Right lung (tissue), 5 donors: Measurements from ENCODE around the gene CDCA4. TPM values are rescaled to one million over a fixed set of nuclear protein-coding genes. Genes with fewer than 3 reads are reported as not detected.

Experiments
- DNase-seq, 2 donors: peaks; one replicate each; pipeline ENCODE4 v3.0.0-alpha.2; 2013
- polyA plus RNA-seq, 5 donors: library from polyadenylated mRNA; unstranded; fragments of 120-200 nt; gene quantifications; one replicate each; pipeline versions ENCODE4 v1.2.1 to v1.2.3, GENCODE V29; 2013; ENCODE audit warnings: inconsistent platforms in 1 of 5, low replicate concordance in 1 of 5; ENCODE audit not compliant: insufficient read length in 5 of 5, insufficient read depth in 1 of 5

Gene CDCA4
- polyA plus RNA-seq, 5 donors = 18.5 to 26.6 (median 23.0) TPM

DNA sequence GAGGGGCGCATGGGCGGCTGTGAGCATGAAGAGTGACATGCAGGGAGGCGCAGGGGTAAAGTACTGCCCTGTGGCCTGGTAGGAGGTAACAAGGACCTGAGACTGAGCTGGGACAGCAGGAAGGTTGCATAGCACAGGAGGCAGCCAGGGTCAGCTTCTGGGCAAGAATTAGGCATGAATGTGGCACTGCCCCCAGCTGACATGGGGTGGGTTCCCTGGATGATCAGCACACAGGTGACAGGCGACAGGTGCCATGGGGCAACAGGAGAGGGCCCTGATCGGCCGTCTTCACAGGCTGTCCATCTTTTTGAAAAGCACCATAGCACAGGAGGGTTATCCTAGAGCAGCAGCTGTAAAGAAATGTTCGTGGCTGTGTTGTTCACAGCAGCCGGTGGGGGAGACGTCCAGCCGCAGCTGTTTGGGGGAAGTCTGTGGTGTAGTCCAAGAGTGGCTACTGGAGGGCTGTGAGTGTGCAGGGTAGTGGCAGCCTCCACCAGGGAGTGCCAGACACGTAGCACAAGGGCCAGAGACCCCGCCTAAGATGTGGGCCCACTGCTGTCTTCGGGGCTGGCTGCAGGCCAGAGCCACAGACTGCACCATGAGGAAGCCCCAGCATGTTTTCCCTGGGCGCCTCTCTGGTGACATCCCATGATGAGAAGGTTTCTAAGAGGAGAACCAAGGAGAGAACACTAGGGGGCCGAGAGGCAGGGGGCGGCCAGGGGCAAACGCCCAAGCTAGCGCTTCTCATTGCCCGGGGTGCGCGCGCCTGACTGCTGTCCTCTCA, 26.9 kb downstream of the CDCA4 start:
- no peak for DNase-seq

DNA sequence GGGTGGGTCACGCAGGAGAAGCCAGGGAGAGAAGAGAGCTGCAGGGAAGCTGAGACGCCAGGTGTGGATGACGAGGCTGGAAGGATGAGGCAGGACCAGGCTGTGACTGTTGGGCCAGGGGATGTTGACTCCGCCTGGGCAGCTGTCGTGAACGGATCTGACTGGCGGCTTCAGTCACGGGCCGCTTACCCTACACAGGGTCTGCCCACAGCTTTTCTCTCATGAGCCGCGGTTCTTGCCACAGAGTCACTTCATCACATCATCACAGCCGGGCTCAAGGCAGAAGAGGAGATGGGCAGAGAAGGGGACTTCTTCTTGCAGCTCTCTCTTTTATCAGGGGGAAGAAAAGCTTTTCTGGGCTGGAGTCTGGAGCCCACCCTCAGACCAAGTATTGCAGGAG, 27.6 kb downstream of the CDCA4 start:
- no peak for DNase-seq

DNA sequence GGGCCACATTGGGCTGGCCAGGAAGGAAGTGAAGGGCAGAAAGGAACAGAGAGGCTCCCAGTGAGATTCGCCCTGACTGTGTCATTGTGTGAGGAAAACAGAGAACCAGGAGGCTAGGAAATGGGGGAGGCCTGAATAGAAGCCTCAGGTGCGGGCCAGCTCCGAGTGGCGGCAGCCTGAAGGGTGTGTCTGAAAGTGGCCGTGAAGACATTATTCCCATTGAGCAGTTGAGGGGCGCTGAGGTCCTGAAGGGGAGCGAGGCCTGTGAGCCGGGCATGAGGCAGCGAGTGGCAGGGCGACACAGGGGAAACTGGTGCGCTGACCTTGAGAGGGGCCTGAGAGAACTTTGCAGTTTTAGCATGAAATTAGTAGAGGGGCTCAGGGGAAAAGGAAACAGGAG, 28.4 kb downstream of the CDCA4 start:
- DNase-seq = no peak

DNA sequence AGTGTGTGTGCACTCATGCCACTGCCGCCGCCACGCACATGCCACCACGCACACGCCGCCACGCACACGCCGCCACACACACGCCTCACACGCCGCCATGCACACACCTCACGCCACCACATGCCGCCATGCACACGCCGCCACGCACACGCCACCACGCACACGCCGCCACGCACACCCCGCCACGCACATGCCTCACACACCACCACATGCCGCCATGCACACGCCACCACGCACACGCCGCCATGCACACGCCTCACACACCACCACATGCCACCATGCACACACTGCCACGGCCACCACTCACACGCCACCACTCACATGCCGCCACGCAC, 29.0 kb downstream of the CDCA4 start:
- no peak for DNase-seq

DNA sequence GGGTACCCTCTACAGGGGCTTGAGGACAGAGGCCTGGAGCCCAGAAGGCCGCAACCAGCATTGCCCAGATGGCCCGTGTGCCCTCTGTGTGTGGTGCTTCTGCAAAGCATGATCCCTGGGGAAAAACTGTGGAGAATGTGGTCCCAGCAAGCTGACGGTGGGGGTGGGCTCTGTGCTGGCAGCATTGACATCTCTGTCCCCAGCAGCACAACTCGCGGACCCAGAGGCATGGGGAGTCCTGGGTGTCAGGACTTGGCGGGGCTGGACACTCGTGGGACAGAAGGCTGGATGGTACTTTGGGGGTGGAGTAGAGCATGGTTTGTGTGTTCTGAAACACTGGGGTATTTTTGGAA, 31.0 kb downstream of the CDCA4 start:
- no peak for DNase-seq

DNA sequence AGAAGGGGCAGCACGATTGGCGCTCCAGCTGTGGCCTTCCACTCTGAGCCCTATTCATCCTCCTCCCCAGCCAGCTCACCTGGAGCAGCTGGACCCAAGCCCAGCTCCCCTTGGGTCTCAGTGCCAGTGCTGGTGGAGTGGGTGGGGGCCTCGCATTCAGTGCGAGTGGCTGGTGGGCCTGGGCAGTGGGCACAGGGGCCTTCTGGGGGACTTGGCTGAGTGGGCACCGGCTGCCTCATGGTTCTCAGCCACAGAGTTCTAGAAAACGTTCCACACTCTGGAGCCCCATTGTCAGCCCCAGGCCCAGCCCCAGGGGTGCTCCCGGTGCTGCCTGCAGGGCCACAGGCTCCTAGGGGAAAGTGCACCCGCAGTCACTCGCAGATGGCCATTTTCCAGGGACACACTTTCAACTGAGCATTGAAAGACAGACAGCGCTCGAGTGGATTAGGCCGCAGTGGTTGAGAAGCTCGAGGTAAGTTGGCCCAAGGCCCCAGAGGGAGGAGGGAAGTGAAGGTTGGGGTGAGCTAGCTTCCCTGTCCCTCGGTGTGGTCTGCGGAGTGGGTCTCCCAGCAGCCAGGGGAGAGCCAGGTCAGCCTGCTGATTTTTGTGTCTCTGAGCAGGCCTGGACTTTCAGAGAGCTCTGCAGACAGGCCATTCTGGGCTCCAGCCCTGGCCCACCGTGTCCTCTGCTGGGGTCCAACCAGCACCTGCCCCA, 31.5 kb downstream of the CDCA4 start:
- DNase-seq = no peak

DNA sequence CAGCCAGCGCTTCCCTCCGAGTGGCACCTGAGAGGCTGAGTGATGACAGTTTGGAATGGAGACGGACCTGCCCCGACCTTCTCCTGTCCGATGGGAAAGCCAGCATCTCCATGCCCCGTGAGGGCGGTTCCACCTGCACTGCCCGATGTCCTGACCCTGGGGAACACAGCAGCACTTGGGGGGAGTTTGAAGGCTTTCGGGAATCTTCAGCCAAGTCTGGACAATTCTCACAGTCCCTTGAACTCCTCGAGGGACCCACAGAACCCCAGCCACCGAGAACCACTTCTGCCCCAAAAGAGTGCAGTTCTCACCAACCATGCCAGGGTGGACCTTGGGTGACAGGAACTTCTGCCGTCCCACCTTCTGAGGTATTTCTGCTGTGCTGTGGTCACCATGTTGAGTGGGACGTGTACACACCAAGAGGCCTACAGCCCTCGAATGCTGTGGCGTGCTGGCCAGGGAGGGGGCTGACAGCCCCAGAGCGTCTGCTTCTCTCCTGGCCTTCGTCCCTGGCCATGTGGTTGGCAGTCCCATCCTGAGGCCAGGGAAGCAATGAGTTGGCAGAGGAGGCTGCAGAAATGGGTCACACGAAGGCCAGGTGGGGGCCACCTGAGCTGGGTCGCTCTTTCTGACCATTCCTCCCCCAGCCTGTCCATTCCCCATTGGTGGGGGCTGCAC, 34.3 kb downstream of the CDCA4 start:
- DNase-seq = no peak

DNA sequence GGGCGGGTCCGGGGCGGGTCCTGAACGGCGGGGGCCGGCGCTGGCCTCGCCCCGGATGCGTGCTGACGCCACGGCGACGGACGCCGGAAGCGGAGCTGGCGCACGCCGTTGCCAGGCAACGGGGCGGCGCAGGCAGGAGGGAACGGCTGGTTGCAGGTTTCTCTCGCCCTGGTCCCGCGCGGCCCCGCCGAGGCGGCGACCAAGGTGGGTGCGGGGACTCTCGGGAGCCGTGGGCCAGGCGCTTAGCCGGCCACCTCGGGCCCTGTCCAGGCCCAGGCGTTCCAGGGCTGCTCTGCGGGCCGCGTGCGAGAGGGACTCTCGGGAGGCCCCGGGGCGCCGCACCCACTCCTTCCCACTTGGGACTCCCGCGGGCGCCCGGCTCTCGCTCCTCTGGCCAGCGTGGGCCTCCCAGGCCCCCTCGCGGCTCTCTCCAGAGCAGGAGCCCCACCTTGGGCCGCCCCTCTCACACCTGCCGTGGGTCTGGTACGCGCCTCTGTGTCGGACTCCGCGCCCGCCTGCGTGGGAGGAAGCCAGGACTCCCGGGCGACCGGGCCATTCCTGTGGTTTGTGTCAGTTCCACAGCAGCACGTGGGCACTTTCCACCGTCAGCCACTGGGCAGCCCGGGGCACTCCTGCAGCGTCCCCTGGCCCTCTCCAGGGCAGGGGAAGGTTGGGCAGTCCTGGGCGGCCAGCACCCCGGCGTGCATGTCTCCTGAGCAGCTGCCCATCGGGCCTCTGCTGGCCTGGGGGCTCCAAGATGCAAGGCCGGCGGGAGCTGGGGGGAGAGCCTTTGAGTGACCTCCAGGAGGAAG, 35.0 kb downstream of the CDCA4 start, which contains the start of gene CLBA1:
CLBA1 (plus strand) TSS at position 114 of the 812 bp plus-strand sequence; CDS start at position 758, 644 bp downstream.
- peak; percentile 94 to 95 for DNase-seq

DNA sequence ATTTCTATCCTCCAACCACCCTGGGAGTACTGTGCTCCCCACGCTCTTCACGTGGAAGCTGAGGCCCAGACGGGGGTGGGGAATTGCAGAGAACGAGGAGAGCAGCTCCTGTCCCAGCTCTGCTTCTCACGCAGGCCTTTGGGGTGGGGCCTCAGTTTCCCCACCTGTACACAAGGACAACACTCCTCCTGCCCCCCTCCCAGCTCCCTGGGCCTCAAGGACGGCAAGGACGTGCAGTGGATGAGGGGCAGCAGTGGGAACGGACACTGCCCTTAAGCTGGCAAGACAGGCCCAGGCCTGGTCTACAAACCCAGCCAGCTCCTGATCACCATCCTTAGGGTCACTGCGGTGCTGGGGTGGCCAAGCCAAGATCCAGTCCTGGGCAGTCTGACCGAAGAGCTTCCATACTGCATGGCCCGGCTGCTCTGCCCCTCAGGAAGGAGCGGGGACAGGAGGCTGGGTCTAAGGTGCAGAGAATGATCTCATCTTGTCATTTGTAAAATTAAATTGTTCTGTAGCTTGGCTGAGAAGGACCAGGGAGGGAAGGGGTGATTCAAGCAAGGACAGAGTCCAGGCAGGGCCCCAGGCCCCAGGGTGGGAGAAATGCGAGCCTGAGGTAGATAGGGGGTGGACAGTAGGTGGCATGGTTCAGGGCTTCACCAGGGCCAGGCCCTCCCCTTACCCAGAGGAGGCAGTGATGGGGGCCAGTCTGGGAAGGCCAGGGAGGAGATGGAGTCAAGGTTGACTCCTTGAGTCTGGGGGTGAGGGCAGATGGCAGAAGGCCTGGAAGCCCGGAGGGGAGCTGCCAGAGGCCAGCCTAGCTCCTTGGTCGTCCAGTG, 36.6 kb downstream of the CDCA4 start:
- DNase-seq = no peak

DNA sequence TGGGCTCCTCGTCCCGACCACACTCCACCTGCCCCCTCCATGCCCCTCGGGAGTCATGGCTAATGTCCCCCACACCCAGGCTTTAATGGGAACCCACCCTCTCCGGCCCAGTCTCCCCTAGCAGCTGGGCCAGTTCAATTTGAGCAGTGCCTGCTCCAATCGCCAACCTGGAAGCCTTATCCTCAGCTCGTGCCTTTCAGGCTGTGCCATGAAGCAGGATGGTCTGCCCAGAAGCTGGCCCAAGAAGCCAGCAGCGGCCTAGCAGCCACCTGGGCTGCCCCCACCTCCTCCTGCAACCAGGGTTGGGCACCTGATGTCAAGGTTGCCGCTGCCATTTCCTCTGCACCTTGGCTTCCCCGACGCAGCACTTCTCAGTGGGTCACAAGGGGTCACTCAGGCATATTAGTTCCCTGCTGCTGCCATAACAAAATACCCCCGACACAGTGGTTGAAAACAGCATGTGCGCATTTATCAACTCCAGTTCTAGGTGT, 37.6 kb downstream of the CDCA4 start:
- no peak for DNase-seq

DNA sequence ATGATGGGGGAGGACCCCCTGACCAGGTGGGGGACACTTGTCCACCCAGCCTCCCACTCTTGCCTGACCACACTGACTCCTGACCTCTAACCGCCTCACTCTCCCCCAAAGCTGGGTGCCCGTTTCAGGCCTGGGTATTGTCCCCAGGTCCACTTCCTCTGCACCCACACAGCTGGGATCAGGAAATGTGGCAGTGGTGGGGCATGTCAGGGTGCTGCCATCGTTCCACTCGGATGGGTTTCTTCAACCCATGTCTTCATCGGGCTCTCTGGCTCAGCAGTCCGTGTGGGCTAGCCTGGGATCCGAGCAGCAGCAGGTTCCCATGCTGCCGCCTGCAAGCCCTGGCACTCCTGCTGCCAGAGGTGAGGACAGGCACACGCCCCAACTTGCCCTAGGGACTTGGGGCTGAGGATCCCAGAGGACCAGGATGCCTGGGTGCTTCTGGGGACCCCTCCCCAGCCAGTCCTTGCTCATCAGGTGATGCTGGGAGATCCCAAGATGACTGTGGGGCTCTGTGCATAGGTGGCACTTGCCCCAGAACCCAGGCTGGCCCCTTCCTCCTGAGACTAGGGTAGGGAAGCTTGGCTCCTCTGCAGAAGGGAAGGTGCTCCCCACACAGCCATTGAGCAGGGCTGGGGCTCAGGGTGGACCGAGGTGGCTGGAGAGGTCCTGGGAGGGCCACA, 38.2 kb downstream of the CDCA4 start:
- no peak for DNase-seq

DNA sequence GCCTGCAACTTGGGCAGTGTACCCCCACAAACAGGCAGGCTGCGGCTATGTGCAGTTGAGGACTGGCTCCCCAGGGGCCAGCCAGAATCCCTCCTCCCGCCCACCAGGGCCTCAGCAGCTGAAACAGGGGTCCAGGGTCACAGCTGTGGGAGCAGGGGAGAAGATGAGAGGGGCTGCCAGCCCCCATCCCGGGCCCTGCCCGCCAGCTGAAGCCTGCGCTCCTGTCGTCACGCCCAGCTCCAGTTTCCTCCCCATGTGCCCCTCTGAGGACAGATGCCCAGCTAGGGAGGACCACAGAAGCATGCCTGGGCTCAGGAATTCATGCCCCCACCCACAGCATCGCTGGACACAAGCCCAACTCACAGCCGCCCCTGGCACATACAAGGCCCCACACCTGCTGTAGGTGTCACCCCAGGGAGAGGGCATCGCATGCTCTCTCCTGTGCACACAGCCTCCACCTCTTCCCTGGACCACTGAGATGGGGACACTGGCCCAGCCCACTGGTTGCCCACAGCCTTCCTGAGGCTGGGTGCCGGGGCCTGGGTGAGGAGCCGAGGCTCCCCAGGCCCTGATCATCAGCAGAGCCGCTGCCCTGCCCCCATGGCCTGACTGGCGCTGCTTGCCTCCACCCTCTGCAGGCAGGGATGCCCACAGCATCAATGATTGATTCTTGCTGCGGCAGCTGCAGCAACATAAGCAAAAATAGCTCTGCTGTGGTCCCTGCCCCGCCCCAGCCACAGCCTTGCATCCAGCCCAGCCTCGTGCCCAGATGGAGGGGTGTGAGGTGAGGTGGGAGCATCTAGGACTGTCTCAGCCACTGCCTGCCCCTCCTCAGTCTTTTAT, 39.0 kb downstream of the CDCA4 start:
- no peak for DNase-seq

DNA sequence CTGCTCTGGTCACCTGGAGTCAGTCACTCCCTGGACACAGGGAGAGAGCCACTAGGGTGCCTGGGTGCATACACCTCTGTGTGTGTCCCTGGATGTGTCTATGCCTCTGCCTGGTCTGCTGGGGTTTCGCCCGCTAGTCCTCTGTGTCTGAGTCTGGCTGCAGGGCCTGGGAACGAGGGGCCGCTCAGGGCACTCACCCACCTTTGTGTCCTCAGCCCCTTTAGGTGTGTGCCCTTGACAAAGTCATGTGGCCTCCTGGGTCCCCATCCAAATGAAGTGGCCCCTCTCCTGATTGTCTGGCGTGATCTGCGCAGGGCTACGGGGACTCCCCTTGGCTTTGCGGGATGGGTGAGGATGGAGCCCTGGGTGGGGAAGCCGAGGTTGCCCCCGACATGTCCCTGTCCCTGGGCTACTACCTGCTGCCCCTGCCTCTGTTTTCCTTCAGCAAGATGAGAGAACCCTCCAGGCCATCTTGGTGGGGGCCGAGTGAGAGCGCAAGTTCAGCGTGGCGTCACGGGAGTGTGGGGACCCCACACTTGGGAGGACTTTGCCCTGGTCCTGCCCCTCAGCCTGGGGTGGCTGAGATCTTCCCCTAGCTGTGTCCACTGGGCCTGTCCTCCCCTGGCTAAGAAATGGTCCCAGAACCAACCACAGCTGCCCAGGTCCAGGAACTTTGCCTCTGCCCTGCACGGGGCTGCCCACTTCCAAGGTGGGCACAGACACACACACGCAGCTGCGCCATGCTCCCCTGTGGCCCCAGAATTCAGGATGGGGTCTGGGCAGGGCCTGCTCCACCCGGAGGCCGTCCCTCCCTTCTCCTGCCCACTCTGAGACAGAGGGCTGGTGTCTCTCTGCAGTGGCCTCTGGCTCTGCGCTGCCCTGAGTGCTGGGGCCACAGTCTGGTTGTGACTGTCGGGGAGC, 40.0 kb downstream of the CDCA4 start:
- no peak for DNase-seq

DNA sequence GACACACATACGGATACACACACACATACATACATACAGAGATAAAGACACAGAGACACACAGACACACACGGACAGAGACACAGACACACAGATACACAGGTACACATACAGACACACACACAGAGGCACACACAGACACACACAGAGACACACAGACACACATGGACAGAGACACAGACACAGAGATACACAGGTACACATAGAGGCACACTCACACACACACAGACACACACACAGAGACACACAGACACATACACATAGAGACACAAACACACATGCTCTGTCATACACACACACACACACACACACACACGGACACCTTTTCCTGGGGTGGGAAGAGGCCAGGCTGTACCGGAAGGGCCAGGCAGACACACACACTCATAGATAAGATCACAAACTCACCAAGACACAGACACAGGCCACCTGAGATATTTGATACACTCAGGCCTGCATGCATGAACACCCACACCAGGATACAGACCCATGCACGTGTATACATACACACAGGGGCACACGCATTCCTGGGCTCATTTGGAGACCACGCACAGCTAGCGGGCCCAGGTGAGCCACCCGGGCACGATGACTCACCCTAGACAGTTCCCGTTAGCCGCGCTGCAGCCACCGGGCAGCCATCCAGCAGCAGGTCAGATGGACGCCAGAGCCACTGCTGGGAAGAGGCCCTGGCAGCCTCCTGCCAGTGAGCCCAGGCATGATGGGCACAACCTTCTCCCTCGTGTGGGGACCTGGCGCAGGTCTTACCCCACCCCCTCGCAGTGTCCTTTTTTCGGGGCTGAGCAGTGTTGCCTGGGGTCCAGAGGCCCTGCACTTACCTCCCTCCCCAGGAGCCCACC, 40.9 kb downstream of the CDCA4 start:
- no peak for DNase-seq

DNA sequence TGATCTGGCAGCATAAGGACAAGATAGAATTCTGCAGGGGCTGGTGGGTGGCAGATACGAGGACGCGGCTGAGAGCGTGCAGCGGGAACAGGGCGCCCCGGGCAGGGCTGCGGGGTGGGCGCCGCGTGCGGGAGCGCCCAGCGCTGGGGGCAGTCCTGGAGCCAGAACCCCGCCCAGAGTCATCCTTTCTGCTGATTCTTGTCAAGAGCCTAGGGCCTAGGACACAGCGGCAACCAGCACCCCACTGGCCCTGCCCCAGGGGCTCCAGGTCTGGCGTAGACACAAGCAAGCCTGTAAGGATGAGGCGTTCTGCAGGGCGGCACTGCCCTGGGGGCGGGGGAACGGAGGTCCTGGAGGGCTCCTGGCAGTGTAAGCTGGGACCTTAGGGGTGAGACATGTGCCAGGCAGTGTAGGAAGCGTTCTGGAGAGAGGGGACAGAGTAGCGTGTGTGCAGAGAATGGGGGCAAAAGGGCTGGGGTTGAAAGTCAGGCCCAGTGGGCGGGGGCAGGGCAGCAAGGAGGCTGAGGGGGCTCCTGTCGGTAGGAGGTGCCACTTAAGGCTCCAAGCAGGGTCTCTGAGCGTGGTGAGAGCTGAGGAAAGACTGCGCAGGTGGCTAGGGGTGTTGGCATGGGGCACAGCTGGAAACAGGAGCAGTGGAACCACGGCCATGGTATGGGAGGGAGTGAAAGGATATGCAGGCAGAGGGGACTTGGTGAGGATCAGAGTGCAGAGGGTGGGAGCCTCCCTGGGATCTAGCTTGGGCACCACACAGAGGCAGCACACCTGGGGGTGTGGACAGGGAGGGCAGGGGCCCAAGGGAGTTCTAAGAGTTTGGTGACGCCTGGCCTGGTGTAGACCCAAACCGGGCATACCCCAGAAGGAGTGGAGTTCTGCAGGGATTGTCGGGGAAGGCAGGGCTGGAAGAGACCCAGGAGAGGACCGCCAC, 41.9 kb downstream of the CDCA4 start:
- no peak for DNase-seq
